ENCODE results near the gene SPOCK2.
"Not testable (repeated sequence)": the region's sequence is repeated elsewhere in the genome, so short reads cannot be mapped to it uniquely, and the experiment has no call there.

Gene SPOCK2

GRCh38 chr10:72056932-72057751, 31.2 kb downstream of the SPOCK2 start:
- DNase-seq (ENCODE audit: low read depth) = no peak

GRCh38 chr10:72056113-72056512, 32.2 kb downstream of the SPOCK2 start:
- no peak for DNase-seq (ENCODE audit: low read depth)

GRCh38 chr10:72053690-72054089, 34.7 kb downstream of the SPOCK2 start:
- no peak for DNase-seq (ENCODE audit: low read depth)

GRCh38 chr10:72050873-72051272, 37.5 kb downstream of the SPOCK2 start:
- no peak for DNase-seq (ENCODE audit: low read depth)

GRCh38 chr10:72049969-72050781, 38.2 kb downstream of the SPOCK2 start:
- no peak for DNase-seq (ENCODE audit: low read depth)

- DNase-seq (ENCODE audit: low read depth) = no peak
Measured at GRCh38 chr10:72049472-72049871, 38.9 kb downstream of the SPOCK2 start.

- DNase-seq (ENCODE audit: low read depth) = peak; percentile 84
Measured at GRCh38 chr10:72048450-72049124, 39.8 kb downstream of the SPOCK2 start.

- no peak for DNase-seq (ENCODE audit: low read depth)
Measured at GRCh38 chr10:72045586-72045985, 42.8 kb downstream of the SPOCK2 start.

GRCh38 chr10:72044417-72045041, 43.8 kb downstream of the SPOCK2 start:
- no peak for DNase-seq (ENCODE audit: low read depth)

GRCh38 chr10:72043016-72043834, 45.1 kb downstream of the SPOCK2 start:
- no peak for DNase-seq (ENCODE audit: low read depth)

- DNase-seq (ENCODE audit: low read depth) = no peak
Measured at GRCh38 chr10:72041491-72041890, 46.9 kb downstream of the SPOCK2 start.

GRCh38 chr10:72039377-72039776, 49.0 kb downstream of the SPOCK2 start:
- no peak for DNase-seq (ENCODE audit: low read depth)

- DNase-seq (ENCODE audit: low read depth) = peak; percentile 18
Measured at GRCh38 chr10:72038458-72039001, 49.8 kb downstream of the SPOCK2 start.

- DNase-seq (ENCODE audit: low read depth) = no peak
Measured at GRCh38 chr10:72037811-72038210, 50.5 kb downstream of the SPOCK2 start.

GRCh38 chr10:72037266-72037665, 51.1 kb downstream of the SPOCK2 start:
- DNase-seq (ENCODE audit: low read depth) = no peak

- DNase-seq (ENCODE audit: low read depth) = no peak
Measured at GRCh38 chr10:72035252-72035887, 53.0 kb downstream of the SPOCK2 start.

GRCh38 chr10:72034761-72035160, 53.6 kb downstream of the SPOCK2 start:
- no peak for DNase-seq (ENCODE audit: low read depth)

- DNase-seq (ENCODE audit: low read depth) = no peak
Measured at GRCh38 chr10:72034040-72034499, 54.3 kb downstream of the SPOCK2 start.

- DNase-seq (ENCODE audit: low read depth) = not testable (repeated sequence)
Measured at GRCh38 chr10:72032409-72033162, 55.8 kb downstream of the SPOCK2 start.

GRCh38 chr10:72031706-72032105, 56.6 kb downstream of the SPOCK2 start:
- no peak for DNase-seq (ENCODE audit: low read depth)

All from GM04504 (cell line).